GM23248 (cell line): ENCODE measurements around the gene PLEKHG2.

Experiments
- EZH2 ChIP-seq: fragments of 200-600 bp; sonication (generic); IDR thresholded peaks from 2 replicates; pipeline ENCODE4 v1.6.1; 2018; ENCODE audit warnings: antibody characterized with exemption, mild to moderate bottlenecking; ENCODE audit not compliant: insufficient read depth, poor library complexity, severe bottlenecking
- EZH2phosphoT487 ChIP-seq: fragments of 200-600 bp; sonication (generic); IDR thresholded peaks from 2 replicates; pipeline ENCODE4 v1.6.1; 2018; ENCODE audit warnings: antibody characterized with exemption, moderate library complexity, mild to moderate bottlenecking, low read depth; ENCODE audit not compliant: insufficient read depth

DNA sequence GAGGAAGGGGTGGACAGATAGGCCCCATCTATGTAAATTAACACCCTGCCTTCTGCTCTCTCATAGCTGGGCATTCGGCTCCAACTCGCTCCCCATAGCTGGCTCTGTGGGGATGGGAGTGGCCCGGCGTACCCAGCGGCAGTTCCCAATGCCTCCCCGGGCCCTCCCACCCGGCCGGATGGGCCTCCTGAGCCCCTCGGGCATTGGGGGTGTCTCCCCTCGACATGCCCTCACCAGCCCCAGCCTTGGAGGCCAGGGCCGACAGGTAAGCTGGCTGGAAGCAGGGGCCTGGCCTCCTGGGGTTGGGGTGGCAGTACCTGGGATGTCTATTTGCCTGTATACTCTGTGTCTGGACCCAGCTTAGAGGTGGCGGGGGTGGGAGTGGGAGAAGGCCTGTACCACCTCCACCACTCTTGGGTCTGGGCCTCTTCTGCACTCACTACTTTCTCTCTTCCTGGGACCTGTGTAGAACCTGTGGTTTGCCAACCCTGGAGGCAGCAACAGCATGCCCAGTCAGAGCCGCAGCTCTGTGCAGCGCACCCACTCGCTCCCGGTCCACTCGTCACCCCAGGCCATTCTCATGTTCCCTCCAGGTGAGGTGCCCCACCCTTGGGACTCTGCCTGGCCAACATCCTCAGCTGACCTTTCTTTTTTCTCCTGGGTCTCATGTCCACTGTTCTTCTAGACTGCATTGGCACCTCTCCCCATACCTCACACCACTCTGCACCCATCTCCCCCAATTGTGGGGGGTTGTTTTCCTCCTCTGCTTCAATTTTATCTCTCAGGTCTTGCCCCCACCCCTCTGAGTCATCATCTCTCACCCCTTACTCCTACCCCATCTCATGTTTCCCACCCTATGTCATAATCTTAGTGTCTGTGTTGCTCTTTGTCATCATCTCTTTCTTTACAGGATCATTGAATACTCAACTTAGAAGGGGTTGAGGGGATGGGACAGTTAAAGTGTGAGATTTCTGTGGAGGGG is 31.7 kb upstream of the PLEKHG2 start:
- TF ChIP-seq EZH2phosphoT487 (no peak), EZH2 (no peak)
